GM23248 (cell line): ENCODE results near the gene KRTAP9-3. TPM values are rescaled to one million over a fixed set of nuclear protein-coding genes. Genes with fewer than 3 reads are reported as not detected.
"Not testable (repeated sequence)": the region's sequence is repeated elsewhere in the genome, so short reads cannot be mapped to it uniquely, and the experiment has no call there.

Source experiments
- DNase-seq: peaks from one replicate; pipeline ENCODE4 v3.0.0-alpha.2; 2015
- H2AFZ ChIP-seq: fragments of 200-600 bp; sonication (generic); 2 replicates; pipeline ENCODE4 v1.6.1; 2016; ENCODE audit warnings: antibody characterized with exemption
- H3F3A ChIP-seq: fragments of 200-600 bp; sonication (generic); 2 replicates; pipeline ENCODE4 v1.6.1; 2016; ENCODE audit warnings: mild to moderate bottlenecking, antibody characterized with exemption, mixed run types; ENCODE audit not compliant: insufficient read depth
- H3K27ac ChIP-seq: fragments of 200-600 bp; sonication (generic); 2 replicates; pipeline ENCODE4 v1.5.1; 2016; ENCODE audit warnings: mild to moderate bottlenecking
- H3K27me3 ChIP-seq: fragments of 200-600 bp; sonication (generic); replicated peaks from 2 replicates; pipeline ENCODE4 v1.6.1; 2016; ENCODE audit warnings: mild to moderate bottlenecking; ENCODE audit not compliant: insufficient read depth
- H3K36me3 ChIP-seq: fragments of 200-600 bp; sonication (generic); 2 replicates; pipeline ENCODE4 v1.6.1; 2016; ENCODE audit warnings: low read depth, mild to moderate bottlenecking
- H3K4me1 ChIP-seq: fragments of 200-600 bp; sonication (generic); 2 replicates; pipeline ENCODE4 v1.6.1; 2016; ENCODE audit warnings: mild to moderate bottlenecking; ENCODE audit not compliant: insufficient read depth
- H3K4me2 ChIP-seq: fragments of 200-600 bp; sonication (generic); one replicate; pipeline ENCODE4 v1.6.1; 2016; ENCODE audit warnings: mild to moderate bottlenecking; ENCODE audit not compliant: unreplicated experiment
- H3K4me3 ChIP-seq: fragments of 200-600 bp; sonication (generic); 2 replicates; pipeline ENCODE4 v1.5.1; 2016; ENCODE audit warnings: mild to moderate bottlenecking
- H3K79me2 ChIP-seq: fragments of 200-600 bp; sonication (generic); 2 replicates; pipeline ENCODE4 v1.6.1; 2016; ENCODE audit warnings: mild to moderate bottlenecking; ENCODE audit not compliant: insufficient read depth
- H3K9ac ChIP-seq: fragments of 200-600 bp; sonication (generic); 2 replicates; pipeline ENCODE4 v1.6.1; 2016; ENCODE audit warnings: mild to moderate bottlenecking
- H3K9me2 ChIP-seq: fragments of 200-600 bp; sonication (generic); 2 replicates; pipeline ENCODE4 v1.6.1; 2016; ENCODE audit warnings: mixed run types, mild to moderate bottlenecking, moderate library complexity; ENCODE audit not compliant: insufficient read depth
- H3K9me3 ChIP-seq: fragments of 200-600 bp; sonication (generic); one replicate; pipeline ENCODE4 v1.6.1; 2017; ENCODE audit warnings: low read depth
- H4K20me1 ChIP-seq: fragments of 200-600 bp; sonication (generic); 2 replicates; pipeline ENCODE4 v1.6.0; 2016; ENCODE audit not compliant: insufficient read depth
- EZH2 ChIP-seq: fragments of 200-600 bp; sonication (generic); IDR thresholded peaks from 2 replicates; pipeline ENCODE4 v1.6.1; 2018; ENCODE audit warnings: antibody characterized with exemption, mild to moderate bottlenecking; ENCODE audit not compliant: insufficient read depth, poor library complexity, severe bottlenecking
- EZH2phosphoT487 ChIP-seq: fragments of 200-600 bp; sonication (generic); IDR thresholded peaks from 2 replicates; pipeline ENCODE4 v1.6.1; 2018; ENCODE audit warnings: antibody characterized with exemption, moderate library complexity, mild to moderate bottlenecking, low read depth; ENCODE audit not compliant: insufficient read depth
- WGBS, 2 experiments: methylation state at CpG; one replicate each; pipeline ENCODE4 v1.1.6; 2015 to 2017; ENCODE audit warnings: low lambda C conversion rate in 2 of 2, low coverage in 1 of 2; ENCODE audit errors: missing lambda C conversion rate in 2 of 2; 5-methylcytosine and 5-hydroxymethylcytosine counted together
- in situ Hi-C: fragments of 300-500 bp; cut with MboI; formaldehyde crosslinking; loops from 2 replicates; pipeline ENCODE4 v1.15.0; 2020
- polyA plus RNA-seq: library from polyadenylated mRNA; unstranded; fragments of >200 nt; fragmentation: Nextera tagmentation; extraction: Ambion mirVana; gene quantifications from 2 replicates; pipeline ENCODE4 v1.2.1, GENCODE V29; 2016
- total RNA-seq: library from RNA; depleted of rRNA; stranded (reverse); fragments of >200 nt; shearing (Covaris generic); gene quantifications from 2 replicates; pipeline ENCODE4 v1.2.3, GENCODE V29; 2014

The KRTAP9-3 gene
- total and polyA plus RNA-seq, 2 experiments from 2014 or later, result not detected

- Histone ChIP-seq H3K4me2 (no peak overlapping the region), H3K9me3 (no peaks in the 10 kb centered on the region), H3K79me2 (no peaks in the 10 kb centered on the region), H3F3A (peaks cover 11% of the 10 kb centered on the region; the same call in 1 of the 2 replicates), H3K4me3 (no peak overlapping the region), H4K20me1 (no peaks in the 10 kb centered on the region), H3K27me3 (no peaks in the 10 kb centered on the region), H3K4me1 (peaks cover 9% of the 10 kb centered on the region; the same call in 1 of the 2 replicates), H3K9ac (no peak overlapping the region), H3K27ac (no peak overlapping the region), H2AFZ (no peak overlapping the region), H3K36me3 (no peaks in the 10 kb centered on the region), H3K9me2 (no peaks in the 10 kb centered on the region)
- whole genome bisulfite sequencing, 2 experiments, result 57 to 59% methylated on average over 7 of the region's 7 CpGs
- in situ Hi-C loops, result no loop called here
- DNase-seq, result no peak
- TF ChIP-seq EZH2, result no peak
- TF ChIP-seq EZH2phosphoT487, result no peak
These were observed 19.6 kb upstream of the KRTAP9-3 start for GRCh38 chr17:41212524-41213169.

GRCh38 chr17:41215681-41216080, 16.6 kb upstream of the KRTAP9-3 start:
- no peaks in the 10 kb centered on the region for H4K20me1 ChIP-seq
- no peaks in the 10 kb centered on the region for H3K9me2 ChIP-seq
- H3K36me3 ChIP-seq, result no peaks in the 10 kb centered on the region
- H3K9me3 ChIP-seq, result no peaks in the 10 kb centered on the region
- no peaks in the 10 kb centered on the region for H3K27me3 ChIP-seq
- no peak overlapping the region for H2AFZ ChIP-seq
- no peak overlapping the region for H3K4me3 ChIP-seq
- no peak for DNase-seq
- no peak overlapping the region for H3K27ac ChIP-seq
- no peaks in the 10 kb centered on the region for H3K79me2 ChIP-seq
- TF ChIP-seq EZH2 (no peak), EZH2phosphoT487 (no peak)
- H3K9ac ChIP-seq, result no peak overlapping the region
- H3K4me1 ChIP-seq, result peaks cover 9% of the 10 kb centered on the region; the same call in 1 of the 2 replicates
- H3F3A ChIP-seq, result peaks cover 11% of the 10 kb centered on the region; the same call in 1 of the 2 replicates
- in situ Hi-C loops, result no loop called here
- no peak overlapping the region for H3K4me2 ChIP-seq
- 71 to 100% methylated on average over 1 of the region's 1 CpG for WGBS, 2 experiments

- H3K9me3 ChIP-seq, result no peaks in the 10 kb centered on the region
- DNase-seq, result peak; percentile 24
- H3K9ac ChIP-seq, result no peak overlapping the region
- 55 to 69% methylated on average over 2 of the region's 2 CpGs for WGBS, 2 experiments
- TF ChIP-seq EZH2 (no peak), EZH2phosphoT487 (no peak)
- H4K20me1 ChIP-seq, result no peaks in the 10 kb centered on the region
- in situ Hi-C loops, result no loop called here
- no peaks in the 10 kb centered on the region for H3K27me3 ChIP-seq
- H2AFZ ChIP-seq, result no peak overlapping the region
- H3K9me2 ChIP-seq, result no peaks in the 10 kb centered on the region
- H3K36me3 ChIP-seq, result no peaks in the 10 kb centered on the region
- H3F3A ChIP-seq, result no peaks in the 10 kb centered on the region
- H3K4me3 ChIP-seq, result no peak overlapping the region
- no peak overlapping the region for H3K27ac ChIP-seq
- H3K79me2 ChIP-seq, result no peaks in the 10 kb centered on the region
- no peaks in the 10 kb centered on the region for H3K4me1 ChIP-seq
- H3K4me2 ChIP-seq, result no peak overlapping the region
These were observed 8.4 kb upstream of the KRTAP9-3 start for GRCh38 chr17:41223821-41224220.

GRCh38 chr17:41226051-41226450, 6.2 kb upstream of the KRTAP9-3 start:
- no peak for TF ChIP-seq EZH2
- no peak for TF ChIP-seq EZH2phosphoT487
- Histone ChIP-seq H3K9me2 (no peaks in the 10 kb centered on the region), H3K4me3 (no peak overlapping the region), H3K79me2 (no peaks in the 10 kb centered on the region), H3F3A (no peaks in the 10 kb centered on the region), H3K36me3 (no peaks in the 10 kb centered on the region), H2AFZ (no peak overlapping the region), H3K9me3 (no peaks in the 10 kb centered on the region), H3K27ac (no peak overlapping the region), H3K4me2 (no peak overlapping the region), H3K4me1 (no peaks in the 10 kb centered on the region), H4K20me1 (no peaks in the 10 kb centered on the region), H3K9ac (no peak overlapping the region), H3K27me3 (no peaks in the 10 kb centered on the region)
- in situ Hi-C loops, result no loop called here
- 89 to 91% methylated on average over 6 of the region's 6 CpGs for whole genome bisulfite sequencing, 2 experiments
- DNase-seq, result no peak

GRCh38 chr17:41226598-41227095, 5.6 kb upstream of the KRTAP9-3 start, which contains the start of gene KRTAP9-2:
Gene KRTAP9-2, plus strand, starts transcription at chr17:41226648. Its CDS starts 7 bp downstream, at chr17:41226655.
- H3K79me2 ChIP-seq, H3K4me3 ChIP-seq, H3K27ac ChIP-seq, H3K4me1 ChIP-seq, H3K36me3 ChIP-seq, H3K27me3 ChIP-seq, in situ Hi-C loops, H3F3A ChIP-seq, H3K9ac ChIP-seq, H2AFZ ChIP-seq, H3K9me3 ChIP-seq, DNase-seq, H3K9me2 ChIP-seq, H3K4me2 ChIP-seq, H4K20me1 ChIP-seq: not testable (repeated sequence)
- WGBS, 2 experiments, result 20 to 21% methylated on average over 1 to 3 of the region's 4 CpGs
